GM21619 (cell line): ENCODE data around the gene S100PBP.

Experiments used
- ATAC-seq: cut with Tn5 transposase; IDR thresholded peaks from one replicate; pipeline ENCODE4 v1.9.1; 2021; ENCODE audit not compliant: unreplicated experiment

The S100PBP gene

DNA sequence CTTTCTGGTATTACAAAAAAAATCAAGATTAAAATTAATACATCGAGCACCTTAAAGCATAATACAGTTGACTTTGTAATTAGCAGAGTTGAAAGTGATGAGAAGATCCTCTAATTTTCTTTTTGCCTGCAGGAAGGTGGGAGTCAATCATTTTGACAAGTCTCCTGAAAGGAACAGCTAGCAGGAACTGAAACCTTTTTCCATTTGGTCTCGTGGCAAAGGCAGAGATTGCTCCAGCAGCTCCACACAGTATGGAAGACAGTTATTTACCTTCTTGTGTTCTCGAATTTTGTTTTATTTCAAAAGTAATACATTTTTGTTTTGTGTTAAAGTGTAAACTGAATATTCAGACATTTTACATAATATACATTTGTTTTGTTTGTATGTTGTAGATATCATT is 7.7 kb downstream of the S100PBP start:
- no peak for ATAC-seq

DNA sequence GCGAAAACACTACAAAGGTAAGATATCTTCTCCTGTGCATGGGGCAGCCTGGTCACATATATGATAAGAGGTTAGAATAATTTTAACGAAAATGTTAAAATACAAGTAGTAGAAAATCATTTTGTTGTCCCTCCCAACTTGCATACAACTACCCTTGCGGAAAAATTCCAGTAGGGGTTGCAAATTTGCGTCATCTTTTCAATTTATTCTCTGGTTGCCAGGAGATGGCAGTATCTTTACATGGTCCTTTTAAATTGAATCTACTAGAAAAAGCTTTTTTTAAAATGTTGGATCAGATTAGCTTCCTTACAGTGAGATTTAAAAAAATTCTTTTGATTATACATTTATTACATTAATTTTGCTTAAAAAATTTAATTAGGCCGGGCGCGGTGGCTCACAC is 10.9 kb downstream of the S100PBP start:
- ATAC-seq: no peak

DNA sequence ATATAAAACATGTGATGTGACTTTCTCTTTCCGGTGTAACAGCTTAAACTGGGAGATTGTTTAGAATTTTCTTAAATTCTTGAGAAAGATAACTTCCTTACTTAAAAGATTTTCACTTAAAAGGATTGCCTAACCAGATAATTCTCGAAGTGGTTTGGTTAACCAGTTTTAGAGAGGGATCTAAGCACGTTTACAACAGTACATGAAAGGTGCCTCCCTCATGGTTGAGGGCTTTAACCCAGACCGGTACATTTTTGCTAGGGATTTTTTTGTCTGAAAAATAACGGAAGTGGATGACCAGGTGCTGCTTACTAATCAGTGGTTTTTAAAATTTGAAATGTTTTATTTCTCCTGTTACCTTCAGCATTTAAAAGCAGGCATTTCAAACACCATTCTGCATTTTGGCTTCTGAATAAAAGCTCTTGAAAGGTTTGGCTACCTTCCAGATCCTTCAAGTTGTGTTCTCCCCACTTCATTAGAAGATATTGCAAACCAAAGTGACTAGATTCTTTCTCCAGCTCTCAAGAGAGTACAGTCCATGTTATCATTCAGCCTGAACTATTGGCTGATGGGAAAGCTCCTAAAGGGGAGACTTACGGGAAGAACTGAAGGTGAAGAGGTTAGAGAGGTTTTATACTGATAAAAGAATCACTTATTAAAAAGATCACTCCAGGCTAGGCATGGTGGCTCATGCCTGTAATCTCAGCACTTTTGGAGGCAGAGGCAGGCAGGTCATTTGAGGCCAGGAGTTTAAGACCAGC is 12.8 kb downstream of the S100PBP start:
- no peak for ATAC-seq

DNA sequence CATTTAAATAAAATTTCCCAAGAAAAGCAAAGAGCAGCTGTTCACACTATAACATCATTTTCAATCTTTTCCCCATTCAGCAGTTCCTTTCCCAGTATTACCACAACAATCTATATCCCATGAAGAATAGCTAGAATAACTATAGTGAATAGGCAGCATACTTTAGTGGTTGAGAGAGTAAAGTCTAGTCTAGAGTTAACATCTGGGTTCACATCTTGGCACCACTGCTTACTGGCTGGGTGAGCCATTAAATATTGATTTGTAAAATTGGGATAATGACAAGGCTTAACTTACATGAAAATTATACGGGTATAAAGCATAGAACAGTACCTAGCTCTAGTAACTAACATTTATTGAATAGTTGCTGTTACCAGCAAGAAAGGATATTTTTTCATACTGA is 14.4 kb downstream of the S100PBP start:
- ATAC-seq: no peak

DNA sequence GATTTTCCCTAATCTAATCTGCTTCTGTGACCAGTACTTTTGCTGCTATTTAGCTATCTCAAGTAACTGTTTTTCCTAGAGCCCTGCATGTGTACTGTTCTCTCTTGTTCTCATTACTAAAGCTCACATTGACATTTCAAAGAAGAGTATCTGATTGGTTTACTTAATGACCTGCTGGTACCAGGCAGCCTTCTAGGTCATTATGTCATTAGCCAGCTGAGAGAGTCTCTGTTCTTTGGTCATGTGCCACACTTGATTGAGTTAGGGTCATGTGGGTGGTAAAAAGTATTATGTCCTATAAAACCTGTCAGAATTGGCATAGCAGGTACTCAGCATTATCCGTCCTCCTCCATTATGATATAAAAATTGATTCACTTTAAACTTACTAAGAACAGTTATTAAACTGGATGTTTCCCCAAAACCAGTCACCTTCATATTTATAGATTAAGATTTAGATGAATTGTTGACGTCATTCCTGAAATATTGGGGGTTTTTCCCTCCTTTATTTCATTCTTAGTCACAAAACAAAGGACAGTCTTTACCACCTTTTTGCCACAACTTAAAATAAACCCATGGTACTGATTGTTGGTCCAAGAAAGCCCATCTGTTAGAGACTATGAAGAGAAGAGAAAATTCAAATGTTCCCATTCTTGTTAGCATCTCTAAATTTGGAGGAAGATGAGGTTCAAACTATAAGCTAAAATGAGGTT is 31.1 kb downstream of the S100PBP start:
- ATAC-seq: no peak

DNA sequence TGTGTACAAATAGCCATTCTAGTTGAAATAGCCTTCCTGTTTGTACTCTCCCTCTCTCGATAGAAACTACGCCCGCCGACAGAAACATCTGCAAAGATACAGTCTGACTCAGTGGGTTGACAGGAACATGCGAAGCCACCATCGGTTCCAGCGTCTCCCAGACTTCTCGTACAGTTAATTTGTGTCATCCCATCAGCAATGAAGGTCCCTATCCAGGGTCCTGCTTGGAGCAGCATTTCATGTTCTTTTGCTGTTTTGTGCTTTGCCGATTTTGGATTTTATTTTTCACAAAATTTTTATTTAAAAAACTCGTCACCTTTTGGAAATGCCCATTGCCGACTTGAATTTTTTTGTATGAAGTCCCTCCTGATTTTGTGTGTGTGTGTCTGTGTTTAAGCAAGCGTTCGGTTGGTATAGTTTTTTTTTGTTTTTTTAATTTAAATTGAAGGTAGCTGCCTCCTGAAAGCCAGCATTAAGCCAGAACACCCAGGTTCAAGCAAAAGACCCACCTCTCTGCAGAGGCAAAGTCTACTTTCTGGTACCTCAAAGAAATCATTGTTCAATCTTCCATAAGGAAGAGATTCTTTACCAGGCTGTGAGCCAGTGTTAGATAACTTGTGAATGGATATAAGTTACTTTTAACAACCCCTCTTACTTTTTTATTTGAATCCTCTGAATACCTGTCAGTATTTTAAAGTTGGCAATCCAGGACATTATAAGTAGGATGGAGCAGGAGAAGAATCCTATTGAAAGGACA is 38.6 kb downstream of the S100PBP start:
- no peak for ATAC-seq

DNA sequence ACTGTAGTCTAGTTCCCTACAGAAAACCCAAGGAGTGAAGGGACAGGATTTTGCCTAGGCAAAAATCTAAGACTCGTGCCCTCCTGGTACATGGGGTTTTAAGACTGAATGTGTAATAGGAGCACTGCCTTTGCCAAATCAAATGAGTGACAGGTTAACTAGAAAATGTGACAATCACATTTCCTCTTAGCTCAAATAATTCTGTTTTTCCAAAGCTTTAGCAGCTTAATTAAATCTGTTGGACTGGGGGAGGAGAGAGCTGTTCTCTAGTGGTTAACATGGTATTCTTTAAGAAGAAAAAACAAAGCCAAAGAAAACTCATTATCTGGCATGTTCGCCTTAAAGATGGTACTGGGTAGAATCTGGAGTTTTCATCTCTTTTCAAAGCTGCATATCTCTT is 40.7 kb downstream of the S100PBP start:
- ATAC-seq: no peak

DNA sequence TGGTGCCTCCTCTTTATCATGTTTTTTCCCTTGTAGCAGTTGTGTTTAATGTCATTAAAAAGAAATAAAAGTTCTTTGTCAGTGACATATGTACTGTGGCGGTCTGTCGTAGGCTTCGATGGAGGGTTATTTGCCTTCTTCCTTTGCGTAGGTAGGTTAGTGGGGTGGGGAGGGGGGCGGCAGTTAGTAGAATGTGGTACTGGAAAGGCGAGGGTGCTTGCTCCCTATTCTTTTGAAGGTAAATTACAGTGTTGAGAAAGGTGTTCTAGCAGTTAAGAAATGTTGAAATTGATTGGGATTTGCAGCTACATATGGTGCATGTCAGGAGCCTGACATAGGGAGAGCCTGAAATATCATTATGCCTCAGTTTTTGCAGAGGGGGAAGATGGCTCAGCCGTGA is 41.3 kb downstream of the S100PBP start:
- ATAC-seq: no peak

DNA sequence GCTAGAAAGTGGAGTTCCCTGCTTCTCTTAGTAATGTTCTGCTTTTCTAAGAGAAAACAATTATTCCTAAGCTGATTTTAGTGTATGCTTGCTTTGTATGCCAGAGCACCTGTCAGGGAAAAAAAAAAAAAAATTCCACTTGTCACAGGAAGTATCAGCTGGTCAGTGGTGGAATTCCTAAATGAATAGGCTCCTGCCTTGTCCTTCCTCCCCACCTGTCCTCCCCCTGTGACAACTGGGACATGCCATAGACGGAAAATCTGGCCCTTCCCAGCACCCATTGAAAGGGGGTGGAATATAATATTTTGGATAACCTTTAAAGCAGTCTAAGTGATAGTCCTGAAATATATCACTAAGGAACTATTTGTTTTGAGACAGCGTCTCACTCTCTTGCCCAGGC is 42.5 kb downstream of the S100PBP start:
- no peak for ATAC-seq

DNA sequence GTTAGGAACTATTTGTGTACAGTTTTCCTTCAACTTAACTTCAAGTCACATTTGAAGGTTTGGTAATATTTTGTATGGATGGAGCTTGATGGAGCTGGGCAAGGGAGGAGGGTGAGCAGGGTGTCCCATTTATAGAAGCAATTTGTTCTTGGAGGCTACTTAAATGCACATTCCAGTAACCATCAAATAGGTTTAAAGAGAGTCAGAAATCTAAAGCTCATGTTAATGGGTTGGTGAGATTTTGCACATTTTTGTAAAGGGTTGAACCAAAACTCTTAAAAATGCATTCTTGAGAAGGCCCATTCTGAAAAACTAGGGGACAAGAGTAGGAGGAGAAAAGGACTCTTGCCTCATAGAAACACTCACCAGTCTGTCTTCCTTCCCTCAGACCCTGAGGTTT is 43.1 kb downstream of the S100PBP start:
- no peak for ATAC-seq

DNA sequence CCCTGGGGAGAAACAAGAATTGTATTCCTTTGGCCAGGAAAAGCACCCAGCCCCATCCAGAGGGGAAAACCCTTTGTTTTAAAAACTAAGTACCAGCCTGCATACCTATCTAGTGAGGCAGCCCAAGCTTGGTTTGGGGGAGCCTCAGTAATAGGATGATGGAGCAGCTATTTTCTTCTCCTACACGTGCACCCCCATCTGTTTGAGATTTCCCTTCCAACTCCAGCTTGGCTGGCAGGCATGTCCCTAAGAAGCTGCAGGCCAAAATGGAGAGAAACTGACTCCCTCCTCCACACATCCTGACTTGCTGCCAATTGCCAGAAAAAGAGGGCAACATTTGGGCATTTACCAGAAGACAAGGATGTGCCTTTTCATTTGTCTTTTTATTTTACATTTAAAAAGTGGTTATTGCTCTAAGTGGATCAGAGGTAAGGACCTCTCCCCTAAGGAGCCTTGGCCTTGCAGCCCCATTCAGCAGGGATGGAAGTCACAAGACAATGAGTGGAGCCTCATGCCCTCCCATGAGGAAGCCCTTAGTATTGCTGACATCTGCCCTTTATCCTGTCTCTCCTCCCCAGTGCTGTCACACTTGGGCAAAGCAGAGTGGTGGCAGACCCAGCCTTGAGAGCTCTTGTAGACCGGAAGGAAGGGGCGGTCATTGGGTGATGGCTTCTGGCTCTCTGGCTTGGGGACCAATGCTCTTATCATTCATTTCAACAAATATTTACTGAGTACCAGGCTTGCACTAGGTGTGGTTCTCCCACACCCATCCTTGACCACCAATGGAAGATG is 44.6 kb downstream of the S100PBP start:
- ATAC-seq: no peak

DNA sequence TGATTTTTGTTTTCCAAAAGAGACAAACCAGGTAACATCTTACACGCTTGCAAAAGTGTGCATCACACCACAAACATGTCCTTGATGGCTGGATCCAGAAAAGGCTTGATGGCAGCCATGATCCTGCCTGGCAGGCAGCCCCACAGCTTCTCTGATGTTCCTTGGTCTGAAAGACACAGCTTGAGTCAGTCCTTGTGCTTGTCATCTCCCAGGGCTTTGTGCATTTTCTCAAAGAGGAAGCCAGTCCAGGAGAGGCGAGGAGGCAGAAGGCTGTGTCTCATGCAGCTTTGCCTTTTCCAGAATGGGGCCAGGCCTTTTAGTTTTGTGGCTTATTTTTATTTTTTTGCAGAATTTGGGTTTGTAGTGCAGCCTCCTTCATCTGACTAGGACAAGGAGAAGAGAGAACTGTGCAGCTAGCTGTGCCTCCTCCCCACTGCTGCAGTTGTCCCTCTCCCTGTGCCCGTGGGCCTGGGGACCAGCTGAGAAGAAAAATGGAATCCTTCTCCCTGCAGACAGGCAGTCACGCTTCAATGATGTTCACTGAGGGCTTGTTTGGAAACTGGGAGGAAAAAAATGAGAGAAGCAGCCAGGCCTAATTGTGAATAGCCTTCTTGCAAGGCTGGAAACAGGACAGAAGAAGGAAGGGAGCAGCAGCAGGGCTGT is 45.9 kb downstream of the S100PBP start:
- ATAC-seq: no peak

DNA sequence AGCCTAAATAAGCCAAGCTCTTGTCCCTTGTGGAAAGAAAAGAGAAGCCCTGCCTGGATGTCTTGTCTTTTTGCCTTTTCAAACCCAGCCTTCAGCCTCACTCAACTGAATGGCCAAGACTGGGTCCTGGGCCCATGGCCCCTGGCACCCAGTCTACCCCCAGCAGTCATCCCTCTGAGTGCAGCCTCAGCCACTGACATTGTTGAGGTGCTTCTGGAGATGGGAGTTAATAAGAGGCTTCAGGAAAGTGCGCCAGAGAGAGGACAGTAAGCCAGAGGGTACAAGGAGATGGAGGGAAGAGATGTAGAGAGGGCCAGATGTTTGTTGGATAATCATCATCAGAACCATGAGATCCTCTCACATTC is 46.4 kb downstream of the S100PBP start:
- no peak for ATAC-seq

DNA sequence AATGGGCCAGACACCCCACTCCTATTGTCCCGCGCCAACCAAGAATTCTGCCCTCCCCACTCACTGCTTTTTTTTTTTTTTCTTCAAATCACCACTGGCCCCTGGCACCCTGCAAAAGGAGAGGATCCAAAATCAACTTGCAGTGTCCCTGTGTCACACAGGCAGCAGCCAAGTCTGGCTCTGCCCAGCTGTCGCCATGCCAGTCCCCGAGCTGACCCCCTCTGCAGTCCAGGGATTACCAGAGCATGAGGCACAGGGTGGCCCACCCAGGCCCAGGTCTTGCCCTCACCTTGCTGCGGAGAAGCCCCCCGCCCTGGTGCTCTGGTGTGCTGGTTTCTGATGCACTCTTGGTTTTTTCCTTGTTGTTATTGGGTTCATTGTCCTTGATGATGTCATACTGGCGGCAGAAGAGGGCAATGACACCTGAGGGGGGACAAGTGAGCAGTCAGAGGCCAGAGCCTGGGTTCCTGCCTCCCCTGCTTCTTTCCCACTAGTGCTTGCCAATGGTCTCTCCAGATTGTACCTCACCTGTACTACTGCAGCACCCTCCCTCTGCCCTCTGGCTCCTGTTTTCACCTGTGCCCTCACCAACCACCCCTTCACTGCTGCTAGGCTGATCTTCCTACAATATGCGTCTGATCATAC is 47.0 kb downstream of the S100PBP start:
- no peak for ATAC-seq

DNA sequence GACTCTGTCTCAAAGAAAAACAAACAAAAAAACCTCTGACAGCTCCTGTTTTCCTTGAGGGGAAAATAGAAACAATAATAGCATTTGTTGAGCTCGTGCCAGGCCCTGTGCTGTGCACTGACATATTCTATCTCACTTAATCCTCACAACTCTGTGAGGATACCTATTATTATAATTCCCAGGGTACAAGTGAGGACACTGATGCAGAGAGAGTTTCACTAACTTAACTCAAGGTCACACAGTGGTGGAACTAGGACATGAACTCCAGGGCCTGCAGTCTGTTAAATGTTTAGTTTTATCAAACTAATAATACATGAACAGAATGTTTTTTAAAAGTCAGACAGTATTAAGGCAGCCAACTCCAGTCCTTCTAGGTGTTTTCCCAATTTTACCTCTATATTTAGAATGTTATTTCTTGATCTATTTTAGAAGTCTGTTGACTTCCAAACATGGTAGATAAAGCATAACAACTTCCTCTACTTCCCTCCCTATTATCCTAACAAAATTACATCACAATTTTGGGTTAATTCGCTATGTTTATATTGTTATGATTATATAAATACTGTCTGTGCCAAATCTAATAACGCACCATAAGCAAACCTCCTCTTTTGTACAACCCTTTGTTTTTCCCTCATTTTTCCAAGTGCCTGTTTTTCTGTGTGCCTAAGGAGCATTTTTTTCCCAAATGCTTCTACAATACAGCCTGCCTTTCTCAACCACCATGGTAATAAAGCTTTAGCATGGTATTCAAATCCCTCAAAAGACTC is 48.4 kb downstream of the S100PBP start:
- no peak for ATAC-seq

DNA sequence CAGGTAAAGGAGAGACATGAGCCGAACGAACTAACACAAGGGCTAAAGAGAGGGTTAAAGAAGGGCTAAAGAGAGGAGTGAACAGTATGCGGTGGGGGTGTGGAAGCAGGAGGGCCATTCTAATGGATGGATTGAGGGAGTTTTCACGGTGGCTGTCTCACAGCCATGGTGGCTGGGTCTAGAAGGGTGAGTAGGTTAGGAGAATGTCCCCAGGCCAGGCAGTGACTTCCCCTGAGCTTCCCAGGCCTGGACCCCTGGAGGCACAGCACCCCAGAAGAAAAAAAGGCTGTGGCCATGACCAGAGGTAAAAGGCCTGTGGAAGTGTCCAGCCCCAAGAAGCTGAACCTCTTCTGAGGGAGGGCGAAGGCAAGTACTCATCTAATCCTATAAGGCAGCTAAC is 49.7 kb downstream of the S100PBP start:
- ATAC-seq: no peak

DNA sequence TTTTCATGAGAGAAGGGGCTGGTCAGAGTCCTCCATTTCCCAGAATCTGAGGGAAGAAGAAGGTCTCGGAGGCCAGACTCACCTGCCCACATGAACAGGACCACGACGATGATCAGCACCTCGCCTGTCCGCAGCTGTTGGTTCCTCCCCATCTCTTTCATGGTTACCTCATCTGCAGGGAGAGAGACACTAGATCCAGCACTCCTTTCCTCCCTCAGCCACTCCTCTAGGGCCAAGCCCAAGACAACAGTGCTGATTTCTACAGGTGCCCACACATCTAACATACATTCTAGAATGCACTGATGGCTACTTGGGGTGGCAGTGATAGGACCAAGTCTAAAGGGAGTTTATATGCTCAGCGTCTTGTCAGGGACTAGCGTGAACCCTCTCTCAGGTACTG is 50.2 kb downstream of the S100PBP start:
- ATAC-seq: no peak

DNA sequence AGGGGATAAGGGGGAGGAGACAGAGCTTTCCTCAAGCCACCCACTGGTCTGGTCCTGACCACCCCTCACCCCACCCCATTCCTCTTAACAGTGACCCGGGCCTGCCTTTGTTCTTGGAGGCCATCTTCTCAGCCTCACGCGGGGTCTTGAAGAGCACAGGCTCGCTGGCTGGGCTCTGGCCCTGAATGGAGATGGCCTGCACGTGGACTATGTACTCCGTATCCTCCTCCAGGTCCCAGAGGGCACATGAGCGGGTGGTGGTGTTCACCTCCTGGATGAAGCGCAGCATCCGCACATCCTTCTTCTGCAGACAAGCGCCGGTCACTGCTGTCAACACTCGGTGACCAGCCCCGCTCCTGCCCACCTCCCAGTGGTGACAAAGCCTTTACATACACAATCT is 50.6 kb downstream of the S100PBP start:
- no peak for ATAC-seq

DNA sequence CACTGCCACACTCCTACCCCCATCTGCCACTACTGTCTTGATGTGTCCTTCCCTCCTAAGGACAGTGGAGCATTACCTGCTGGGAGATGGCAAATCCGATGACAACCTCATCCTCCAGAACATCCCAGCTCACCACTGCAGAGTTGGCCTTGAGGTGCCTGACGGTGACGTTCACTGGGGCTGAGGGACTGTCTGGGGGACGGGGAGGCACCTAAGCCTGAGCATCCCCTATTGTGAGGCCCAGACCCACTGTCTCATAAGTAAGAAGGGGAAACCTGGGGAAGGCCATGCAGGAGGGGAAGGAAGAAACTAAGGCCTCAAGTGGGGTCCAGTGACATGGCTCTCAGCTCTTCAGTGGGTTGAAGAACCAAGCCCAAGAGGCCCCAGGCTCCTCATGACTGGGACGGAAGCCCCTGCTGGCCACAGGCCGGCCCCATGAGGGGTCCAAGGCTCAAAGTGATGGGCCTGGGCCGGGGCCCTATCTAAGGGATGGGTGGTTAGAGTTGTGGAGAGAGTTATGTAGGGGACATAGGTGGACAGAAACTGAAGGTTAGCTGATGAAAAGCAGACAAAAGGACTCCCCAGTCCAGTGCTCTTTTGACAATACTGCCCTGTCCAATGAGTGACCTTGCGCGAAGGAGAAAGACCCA is 51.5 kb downstream of the S100PBP start:
- no peak for ATAC-seq
